Measurements from ENCODE around the gene ACOT7. TPM values are rescaled to one million over a fixed set of nuclear protein-coding genes. Genes with fewer than 3 reads are reported as not detected.
"Not testable (repeated sequence)": the region's sequence is repeated elsewhere in the genome, so short reads cannot be mapped to it uniquely, and the experiment has no call there.

Gene ACOT7
- total RNA-seq, 1 experiment from 2014 or later: 94.4 TPM

DNA sequence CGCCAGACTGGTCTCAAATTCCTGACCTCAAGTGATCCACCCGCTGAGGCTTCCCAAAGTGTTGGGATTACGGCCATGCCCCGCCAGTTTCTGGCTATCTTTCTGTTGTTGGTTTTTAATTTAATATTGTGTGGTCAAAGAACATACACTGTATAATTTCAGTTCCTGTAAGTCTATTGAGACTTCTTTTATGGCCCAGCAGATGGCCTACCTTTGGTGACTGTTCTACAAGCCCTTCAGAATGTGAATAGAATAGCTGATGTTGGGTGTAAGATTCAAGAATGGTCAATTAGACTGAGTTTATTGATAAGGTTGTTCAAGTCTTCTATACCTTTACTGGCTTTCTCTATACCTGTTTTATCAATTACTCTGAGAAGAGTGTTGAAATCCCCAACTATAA, 15.5 kb upstream of the ACOT7 start:
- in situ Hi-C loops (cut with HindIII; ENCODE audit: low sequenced_read_pairs): no loop called here
- no peak for DNase-seq (ENCODE audit: low spot score)

DNA sequence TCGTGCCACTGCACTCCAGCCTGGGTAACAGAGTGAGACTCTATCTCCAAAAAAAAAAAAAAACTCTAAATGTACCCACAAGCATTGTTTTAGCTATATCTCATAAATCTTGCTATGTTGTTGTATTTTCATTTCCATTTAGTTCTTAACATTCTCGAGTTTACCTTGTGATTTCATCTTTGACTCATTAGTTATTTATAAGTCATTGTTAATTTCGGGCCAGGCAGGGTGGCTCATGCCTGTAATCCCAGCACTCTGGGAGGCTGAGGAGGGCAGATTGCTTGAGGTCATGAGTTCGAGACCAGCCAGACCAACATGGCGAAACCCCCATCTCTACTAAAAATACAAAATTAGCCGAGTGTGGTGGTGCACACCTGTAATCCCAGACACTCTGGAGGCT, 14.5 kb upstream of the ACOT7 start:
- no peak for DNase-seq (ENCODE audit: low spot score)
- in situ Hi-C loops (cut with HindIII; ENCODE audit: low sequenced_read_pairs): no loop called here

DNA sequence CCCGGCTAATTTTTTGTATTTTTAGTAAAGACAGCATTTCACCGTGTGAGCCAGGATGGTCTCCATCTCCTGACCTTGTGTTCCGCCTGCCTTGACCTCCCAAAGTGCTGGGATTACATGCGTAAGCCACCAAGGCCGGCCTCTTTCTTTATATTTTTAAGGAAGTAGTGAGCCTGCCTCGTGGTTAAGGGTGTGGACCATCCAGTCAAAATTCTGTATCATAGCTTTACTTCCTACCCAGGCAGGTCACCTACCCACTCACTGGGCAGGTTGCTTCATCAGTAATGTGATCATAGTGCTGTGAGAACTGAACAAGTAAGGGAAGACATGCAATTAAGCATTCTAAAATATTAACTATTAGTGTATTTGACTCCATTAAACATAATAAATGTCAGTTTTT, 8.1 kb upstream of the ACOT7 start:
- no peak for DNase-seq (ENCODE audit: low spot score)
- in situ Hi-C loops (cut with HindIII; ENCODE audit: low sequenced_read_pairs): no loop called here

- DNase-seq (ENCODE audit: low spot score): no peak
- in situ Hi-C loops (cut with HindIII; ENCODE audit: low sequenced_read_pairs): no loop called here
Observed at GRCh38 chr1:6399294-6399693, 5.7 kb upstream of the ACOT7 start.

DNA sequence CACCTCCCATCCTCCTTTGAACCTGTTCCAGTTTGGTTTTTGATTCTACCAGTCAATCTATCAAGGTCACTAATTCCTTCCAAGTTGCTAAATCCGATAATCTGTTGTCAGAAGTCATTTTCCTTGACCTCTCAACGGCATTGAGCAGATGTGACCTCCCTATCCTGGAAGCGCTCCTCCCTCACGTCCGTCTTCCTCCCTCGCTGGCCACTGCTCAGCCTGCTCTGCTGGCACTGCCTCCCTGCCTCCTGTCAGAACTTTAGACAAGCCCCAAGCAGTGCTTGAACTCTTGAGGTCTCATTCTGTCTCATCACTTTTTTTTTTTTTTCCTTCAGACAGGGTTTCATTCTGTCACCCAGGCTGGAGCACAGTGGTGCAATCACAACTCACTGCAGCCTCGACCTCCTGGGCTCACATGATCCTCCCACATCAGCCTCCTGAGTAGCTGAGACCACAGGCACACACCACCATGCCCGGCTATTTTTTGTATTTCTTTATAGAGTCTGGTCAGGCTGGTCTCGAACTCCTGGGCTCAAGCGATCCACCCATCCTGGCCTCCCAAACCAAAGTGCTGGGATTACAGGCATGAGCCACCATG, 4.4 kb upstream of the ACOT7 start:
- DNase-seq (ENCODE audit: low spot score): no peak
- in situ Hi-C loops (cut with HindIII; ENCODE audit: low sequenced_read_pairs): no loop called here

DNA sequence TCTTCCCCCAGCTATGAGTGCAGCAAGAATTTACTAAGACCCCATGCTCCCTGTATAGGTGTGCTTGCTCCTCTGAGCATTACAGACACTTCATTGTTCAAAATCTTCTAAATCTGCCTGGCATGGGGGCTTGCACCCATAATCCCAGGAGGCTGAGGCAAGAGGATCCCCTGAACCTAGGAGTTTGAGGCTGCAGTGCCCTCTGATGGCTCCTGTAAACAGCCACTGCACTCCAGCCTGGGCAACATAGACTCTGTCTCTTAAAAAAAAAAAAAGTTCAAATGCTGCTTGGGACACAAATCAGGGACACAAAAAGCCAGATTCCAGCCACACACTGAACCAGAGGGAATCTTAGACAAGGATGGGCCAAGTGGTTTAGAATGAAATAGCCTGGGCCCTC, 3.4 kb upstream of the ACOT7 start:
- in situ Hi-C loops (cut with HindIII; ENCODE audit: low sequenced_read_pairs): no loop called here
- DNase-seq (ENCODE audit: low spot score): no peak

DNA sequence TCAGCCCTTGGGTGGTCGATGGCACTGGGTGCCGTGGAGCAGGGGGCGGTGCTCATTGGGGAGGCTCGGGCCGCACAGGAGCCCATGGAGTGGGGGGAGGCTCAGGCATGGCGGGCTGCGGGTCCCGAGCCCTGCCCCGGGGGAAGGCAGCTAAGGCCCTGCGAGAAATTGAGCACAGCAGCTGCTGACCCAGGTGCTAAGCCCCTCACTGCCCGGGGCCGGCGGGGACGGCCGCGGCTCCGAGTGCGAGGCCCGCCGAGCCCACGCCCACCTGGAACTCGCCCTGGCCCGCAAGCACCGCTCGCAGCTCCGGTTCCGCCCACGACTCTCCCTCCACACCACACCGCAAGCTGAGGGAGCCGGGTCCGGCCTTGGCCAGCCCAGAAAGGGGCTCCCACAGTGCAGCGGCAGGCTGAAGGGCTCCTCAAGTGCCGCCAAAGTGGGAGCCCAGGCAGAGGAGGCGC, 2.2 kb upstream of the ACOT7 start:
- DNase-seq (ENCODE audit: low spot score); in situ Hi-C loops (cut with HindIII; ENCODE audit: low sequenced_read_pairs): not testable (repeated sequence)

DNA sequence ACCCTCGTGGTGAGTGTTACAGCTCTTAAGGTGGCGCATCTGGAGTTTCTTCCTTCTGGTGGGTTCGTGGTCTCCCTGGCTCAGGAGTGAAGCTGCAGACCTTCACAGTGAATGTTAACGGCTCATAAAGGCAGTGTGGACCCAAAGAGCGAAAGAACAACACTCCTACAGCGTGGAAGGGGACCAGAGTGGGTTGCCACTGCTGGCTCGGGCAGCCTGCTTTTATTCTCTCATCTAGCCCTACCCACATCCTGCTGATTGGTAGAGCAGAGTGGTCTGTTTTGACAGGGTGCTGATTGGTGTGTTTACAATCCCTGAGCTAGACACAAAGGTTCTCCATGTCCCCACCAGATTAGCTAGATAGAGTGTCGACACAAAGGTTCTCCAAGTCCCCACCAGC, 1.6 kb upstream of the ACOT7 start:
- in situ Hi-C loops (cut with HindIII; ENCODE audit: low sequenced_read_pairs); DNase-seq (ENCODE audit: low spot score): not testable (repeated sequence)

DNA sequence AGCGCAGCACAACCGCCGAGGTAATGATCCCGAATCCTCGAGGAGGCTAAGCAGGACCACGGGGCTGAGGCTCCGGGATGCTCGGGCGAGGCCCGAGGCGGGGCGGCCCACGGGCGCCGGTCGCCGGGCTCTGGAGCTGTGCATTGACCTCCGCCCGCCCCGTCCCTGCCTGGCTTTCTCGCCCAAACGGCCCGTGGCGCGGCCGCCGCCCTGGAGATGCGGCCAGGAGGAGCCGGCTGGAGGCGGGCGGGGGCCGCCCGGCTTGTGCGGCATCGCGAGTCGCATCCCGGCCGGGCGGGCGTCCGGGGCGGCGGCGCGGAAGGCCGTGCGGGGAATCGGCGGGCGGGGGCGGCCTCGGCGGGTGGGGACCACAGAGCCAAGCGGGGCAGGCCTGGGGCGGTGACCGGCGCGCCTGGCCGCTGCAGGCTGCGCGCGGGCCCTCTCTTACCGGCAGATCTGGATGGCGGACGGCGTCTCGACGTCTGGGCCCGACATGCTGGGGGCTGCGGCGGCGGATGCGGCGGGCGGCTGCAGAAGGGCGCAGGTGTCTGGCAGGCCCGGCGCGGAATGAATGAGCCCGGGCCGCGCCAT, 663 bp downstream of the ACOT7 start:
- in situ Hi-C loops (cut with HindIII; ENCODE audit: low sequenced_read_pairs): no loop called here
- DNase-seq (ENCODE audit: low spot score): no peak

GRCh38 chr1:6391951-6392808, 1.4 kb downstream of the ACOT7 start:
- DNase-seq (ENCODE audit: low spot score): peak; percentile 55
- in situ Hi-C loops (cut with HindIII; ENCODE audit: low sequenced_read_pairs): no loop called here

GRCh38 chr1:6389971-6390370, 3.6 kb downstream of the ACOT7 start:
- in situ Hi-C loops (cut with HindIII; ENCODE audit: low sequenced_read_pairs): no loop called here
- DNase-seq (ENCODE audit: low spot score): no peak

GRCh38 chr1:6386371-6386949, 7.1 kb downstream of the ACOT7 start:
- in situ Hi-C loops (cut with HindIII; ENCODE audit: low sequenced_read_pairs): no loop called here
- DNase-seq (ENCODE audit: low spot score): no peak

DNA sequence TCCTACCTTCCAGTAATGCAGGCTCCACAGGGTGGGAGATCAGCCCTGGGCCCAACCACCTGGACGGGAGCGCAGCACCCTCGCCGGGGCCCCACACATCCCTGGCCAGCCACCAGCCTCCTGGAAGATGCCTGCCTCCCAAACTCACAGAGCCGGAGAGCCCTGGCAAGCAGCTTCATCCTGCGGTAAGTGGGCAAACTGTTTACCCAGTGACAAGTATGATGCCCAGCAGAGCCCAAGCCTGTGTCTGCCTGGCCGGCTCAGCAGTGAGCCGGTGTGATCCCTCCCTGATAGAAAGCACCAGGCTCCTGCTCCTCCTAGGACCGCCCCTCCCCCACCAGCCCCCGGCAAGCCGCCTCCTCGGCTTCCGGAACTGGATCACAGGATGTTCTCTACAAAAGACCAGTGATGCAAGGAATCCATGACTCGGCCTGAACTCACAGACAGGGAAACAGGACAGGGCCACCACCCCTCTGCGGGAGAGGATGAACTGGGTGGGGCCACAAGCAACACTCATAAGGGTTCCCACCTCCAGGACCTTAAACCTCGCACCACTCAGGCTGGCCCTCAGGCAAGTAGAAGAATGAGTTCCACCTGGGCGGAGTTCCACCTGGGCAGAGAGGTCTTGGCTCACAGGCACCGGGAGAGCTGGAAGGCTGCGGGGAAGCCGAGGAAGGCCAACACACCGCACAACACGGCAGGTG, 7.9 kb downstream of the ACOT7 start:
- in situ Hi-C loops (cut with HindIII; ENCODE audit: low sequenced_read_pairs): no loop called here
- peak; percentile 71 for DNase-seq (ENCODE audit: low spot score)

- in situ Hi-C loops (cut with HindIII; ENCODE audit: low sequenced_read_pairs): no loop called here
- peak; percentile 13 for DNase-seq (ENCODE audit: low spot score)
Observed at GRCh38 chr1:6384962-6385361, 8.6 kb downstream of the ACOT7 start.

DNA sequence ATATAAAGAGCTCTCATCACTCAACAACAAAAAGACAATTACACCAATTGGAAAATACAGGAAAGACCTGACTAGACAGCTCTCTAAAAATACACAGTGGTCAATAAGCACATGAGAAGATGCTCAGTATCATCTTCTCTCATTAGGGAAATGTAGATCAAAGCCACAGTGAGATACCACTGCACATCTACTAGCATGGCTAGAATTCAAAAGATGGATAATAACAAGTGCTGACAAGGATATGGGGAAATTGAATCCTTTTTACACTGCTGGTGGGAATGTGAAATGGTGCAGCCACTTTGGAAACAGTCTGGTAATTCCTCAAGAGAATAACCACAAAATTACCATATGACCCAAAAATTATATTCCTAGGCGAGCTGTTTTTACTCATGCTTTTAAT, 9.4 kb downstream of the ACOT7 start:
- in situ Hi-C loops (cut with HindIII; ENCODE audit: low sequenced_read_pairs): no loop called here

GRCh38 chr1:6380037-6380436, 13.5 kb downstream of the ACOT7 start:
- no peak for DNase-seq (ENCODE audit: low spot score)
- in situ Hi-C loops (cut with HindIII; ENCODE audit: low sequenced_read_pairs): no loop called here

More for the DNA sequence above, 9.4 kb downstream of the ACOT7 start:
- DNase-seq (ENCODE audit: low spot score): no peak

DNA sequence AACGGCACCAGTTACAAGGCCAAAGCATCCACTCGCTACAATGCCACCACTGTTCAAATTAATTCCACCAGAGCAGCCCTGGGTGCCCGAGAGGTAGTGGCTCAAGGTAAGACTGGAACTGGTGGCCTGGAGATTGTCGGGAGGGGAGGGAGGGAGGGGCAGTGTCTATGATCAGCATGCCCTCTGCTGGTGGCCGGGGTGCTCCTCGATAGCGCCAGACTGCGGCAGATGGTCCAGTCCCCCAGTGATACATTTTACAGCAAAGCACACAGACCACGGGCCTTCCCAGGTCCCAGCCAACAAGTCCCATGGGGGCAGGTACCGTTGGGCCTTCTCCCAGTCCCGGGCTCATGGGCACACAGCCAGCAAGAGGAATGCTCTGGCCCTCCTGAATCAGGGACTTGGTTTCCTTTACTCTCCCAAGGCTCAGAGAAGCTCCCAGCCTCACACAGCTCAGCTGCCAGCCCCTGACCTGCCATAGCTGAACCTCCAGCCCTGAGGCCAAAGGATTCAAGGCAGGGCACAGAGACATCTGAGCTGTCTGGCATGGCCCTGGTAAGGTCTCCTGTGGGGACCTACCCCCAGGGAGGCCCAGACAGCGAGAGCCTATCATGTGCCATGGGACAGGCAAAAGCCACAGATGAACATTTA, 15.3 kb downstream of the ACOT7 start:
- in situ Hi-C loops (cut with HindIII; ENCODE audit: low sequenced_read_pairs): no loop called here
- peak; percentile 29 for DNase-seq (ENCODE audit: low spot score)

DNA sequence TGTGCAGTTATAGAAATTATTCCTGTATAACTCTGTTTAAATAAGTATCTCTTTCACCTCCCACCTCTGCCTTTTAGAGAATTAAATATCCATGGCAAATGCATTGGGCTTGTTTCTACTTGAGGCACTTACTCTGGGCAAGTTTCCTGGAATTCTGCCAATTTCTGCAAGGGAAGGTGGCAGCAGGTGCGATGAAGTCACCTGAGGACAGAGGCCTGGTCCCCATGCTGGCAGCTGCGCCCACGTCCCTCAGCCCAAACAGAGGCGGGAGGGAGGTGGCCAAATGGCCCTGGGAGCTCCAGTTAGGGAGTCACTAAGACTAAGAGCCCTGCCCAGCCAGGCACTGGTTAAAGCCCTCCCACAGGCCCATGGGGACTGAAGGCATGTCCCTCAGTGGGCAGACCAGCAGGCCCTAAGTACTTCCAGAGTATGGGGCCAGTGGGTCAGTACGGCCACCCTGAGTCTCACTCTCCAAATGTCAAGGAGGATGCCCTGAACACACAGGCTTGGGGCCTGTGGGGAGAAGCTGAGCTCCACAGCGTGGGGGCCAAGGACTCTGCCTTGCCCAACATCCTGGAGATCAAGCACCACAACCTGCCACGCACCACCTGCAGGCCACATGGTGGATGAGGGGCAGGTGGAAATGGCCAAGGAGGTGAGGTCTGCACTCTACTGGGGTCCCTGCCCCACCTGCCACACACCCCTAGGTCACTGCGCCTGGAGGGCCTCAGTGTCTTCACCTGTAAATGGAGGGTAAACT, 19.4 kb downstream of the ACOT7 start:
- in situ Hi-C loops (cut with HindIII; ENCODE audit: low sequenced_read_pairs): no loop called here
- no peak for DNase-seq (ENCODE audit: low spot score)
